Measurements from ENCODE around the gene FOXI1. TPM values are rescaled to one million over a fixed set of nuclear protein-coding genes. Genes with fewer than 3 reads are reported as not detected.

FOXI1 gene
- total RNA-seq, 1 experiment from 2014 or later, result 0.44 TPM

GRCh38 chr5:170152767-170153166 is 47.1 kb downstream of the FOXI1 start:
- no peak overlapping the region for H3K4me3 ChIP-seq (ENCODE audit: low read depth in 2 of 2, low read length in 2 of 2)
- BruUV-seq (replicated peaks), result no TSS peak
- DNase-seq (ENCODE audit: low read depth, low spot score) (no peak), ATAC-seq (no peak)
- CTCF ChIA-PET, result interaction anchor here (1.1 kb wide), 1 partner anchor 31 kb away, joined by 3 read pairs; no protein-coding TSS in a partner anchor
- POLR2A ChIA-PET, result interaction anchor here (0.6 kb wide), 1 partner anchor 15 kb away, joined by 14 read pairs; no protein-coding TSS in a partner anchor
- intact Hi-C loops (cut with micrococcal nuclease; ENCODE audit: unreplicated experiment), result no loop called here
- peaks cover 37% of the 10 kb centered on the region for H3K4me1 ChIP-seq (ENCODE audit: control insufficient read depth, insufficient read depth, low read length)
- H3K27ac ChIP-seq (ENCODE audit: low read length), result peak overlapping the region; percentile 98
- in situ Hi-C loops (cut with HindIII; ENCODE audit: low pct_unique_long_range_greater_than_20kb, low sequenced_read_pairs), result no loop called here
- H3K36me3 ChIP-seq (ENCODE audit: control insufficient read depth, insufficient read depth, low read length), result no peaks in the 10 kb centered on the region
- no peaks in the 10 kb centered on the region for H3K27me3 ChIP-seq (ENCODE audit: control insufficient read depth, insufficient read depth, low read length)
- TF ChIP-seq TCF7L2 (IDR thresholded peaks at IDR 0.05; ENCODE audit: low read depth, low read length) (no peak), CTCF (IDR thresholded peaks at IDR 0.05) (no peak), REST (IDR thresholded peaks at IDR 0.05; ENCODE audit: insufficient read depth in 1 of 2, low read depth in 2 of 2, low read length in 1 of 2) (no peak), SIN3A (IDR thresholded peaks at IDR 0.05; ENCODE audit: borderline replicate concordance, insufficient read depth, low read depth, low read length) (no peak), POLR2AphosphoS5 (IDR thresholded peaks at IDR 0.05; ENCODE audit: low read depth, low read length) (no peak)
- H3K9me3 ChIP-seq (ENCODE audit: control insufficient read depth, insufficient read depth, low read depth, low read length), result no peaks in the 10 kb centered on the region

- peak overlapping the region; percentile 98 for H3K27ac ChIP-seq (ENCODE audit: low read length)
- H3K4me3 ChIP-seq (ENCODE audit: low read depth in 2 of 2, low read length in 2 of 2), result no peak overlapping the region
- peaks cover 37% of the 10 kb centered on the region for H3K4me1 ChIP-seq (ENCODE audit: control insufficient read depth, insufficient read depth, low read length)
- H3K27me3 ChIP-seq (ENCODE audit: control insufficient read depth, insufficient read depth, low read length), result no peaks in the 10 kb centered on the region
- H3K9me3 ChIP-seq (ENCODE audit: control insufficient read depth, insufficient read depth, low read depth, low read length), result no peaks in the 10 kb centered on the region
- intact Hi-C loops (cut with micrococcal nuclease; ENCODE audit: unreplicated experiment), result no loop called here
- POLR2A ChIA-PET, result no interaction called here
- CTCF ChIA-PET, result no interaction called here
- in situ Hi-C loops (cut with HindIII; ENCODE audit: low pct_unique_long_range_greater_than_20kb, low sequenced_read_pairs), result no loop called here
- no peak for TF ChIP-seq SIN3A (IDR thresholded peaks at IDR 0.05; ENCODE audit: borderline replicate concordance, insufficient read depth, low read depth, low read length)
- TF ChIP-seq CTCF (IDR thresholded peaks at IDR 0.05), result no peak
- no peak for TF ChIP-seq REST (IDR thresholded peaks at IDR 0.05; ENCODE audit: insufficient read depth in 1 of 2, low read depth in 2 of 2, low read length in 1 of 2)
- no peak for TF ChIP-seq TCF7L2 (IDR thresholded peaks at IDR 0.05; ENCODE audit: low read depth, low read length)
- TF ChIP-seq POLR2AphosphoS5 (IDR thresholded peaks at IDR 0.05; ENCODE audit: low read depth, low read length), result no peak
- no peaks in the 10 kb centered on the region for H3K36me3 ChIP-seq (ENCODE audit: control insufficient read depth, insufficient read depth, low read length)
- no TSS peak for BruUV-seq (replicated peaks)
- DNase-seq (ENCODE audit: low read depth, low spot score) (no peak), ATAC-seq (no peak)
These were observed 48.6 kb downstream of the FOXI1 start for GRCh38 chr5:170154297-170154696.

Data from Panc1 (cell line).